ENCODE measurements around the gene PRKCH.

GRCh38 chr14:61586544-61587055 lies 265.2 kb downstream of the PRKCH start:
- TF ChIP-seq FOSL1 (CRISPR knock-in tag; IDR thresholded peaks at IDR 0.05; ENCODE audit: borderline replicate concordance) (no peak), CTCF (CRISPR knock-in tag; IDR thresholded peaks at IDR 0.05) (no peak), POLR2A (IDR thresholded peaks at IDR 0.05; ENCODE audit: insufficient read depth in 1 of 2, low read depth in 2 of 2, low read length in 2 of 2) (no peak), EZH2 (conservative IDR thresholded peaks at IDR 0.05; ENCODE audit: low read depth, low read length) (no peak), NFATC3 (CRISPR knock-in tag; IDR thresholded peaks at IDR 0.05) (no peak), MTA3 (CRISPR knock-in tag; IDR thresholded peaks at IDR 0.05) (no peak)
- TF ChIP-seq, protein P1, sequence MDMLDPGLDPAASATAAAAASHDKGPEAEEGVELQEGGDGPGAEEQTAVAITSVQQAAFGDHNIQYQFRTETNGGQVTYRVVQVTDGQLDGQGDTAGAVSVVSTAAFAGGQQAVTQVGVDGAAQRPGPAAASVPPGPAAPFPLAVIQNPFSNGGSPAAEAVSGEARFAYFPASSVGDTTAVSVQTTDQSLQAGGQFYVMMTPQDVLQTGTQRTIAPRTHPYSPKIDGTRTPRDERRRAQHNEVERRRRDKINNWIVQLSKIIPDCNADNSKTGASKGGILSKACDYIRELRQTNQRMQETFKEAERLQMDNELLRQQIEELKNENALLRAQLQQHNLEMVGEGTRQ (IDR thresholded peaks at IDR 0.05; ENCODE audit: low read depth, low read length) = no peak
- TF ChIP-seq, protein P1 (CRISPR knock-in tag; IDR thresholded peaks at IDR 0.05; ENCODE audit: borderline replicate concordance) = no peak
- TF ChIP-seq, protein P2, sequence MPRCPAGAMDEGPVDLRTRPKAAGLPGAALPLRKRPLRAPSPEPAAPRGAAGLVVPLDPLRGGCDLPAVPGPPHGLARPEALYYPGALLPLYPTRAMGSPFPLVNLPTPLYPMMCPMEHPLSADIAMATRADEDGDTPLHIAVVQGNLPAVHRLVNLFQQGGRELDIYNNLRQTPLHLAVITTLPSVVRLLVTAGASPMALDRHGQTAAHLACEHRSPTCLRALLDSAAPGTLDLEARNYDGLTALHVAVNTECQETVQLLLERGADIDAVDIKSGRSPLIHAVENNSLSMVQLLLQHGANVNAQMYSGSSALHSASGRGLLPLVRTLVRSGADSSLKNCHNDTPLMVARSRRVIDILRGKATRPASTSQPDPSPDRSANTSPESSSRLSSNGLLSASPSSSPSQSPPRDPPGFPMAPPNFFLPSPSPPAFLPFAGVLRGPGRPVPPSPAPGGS (CRISPR knock-in tag; IDR thresholded peaks at IDR 0.05) = no peak
